Retinal pigment epithelial cell (primary cell): ENCODE measurements around the gene CRYGA.
"Not testable (repeated sequence)": the region's sequence is repeated elsewhere in the genome, so short reads cannot be mapped to it uniquely, and the experiment has no call there.

Source experiments
- DNase-seq: peaks from one replicate; pipeline ENCODE4 v3.0.0-alpha.2; 2010; ENCODE audit warnings: low read depth
- H3K4me3 ChIP-seq: 2 replicates; pipeline ENCODE4 v1.5.1; 2011; ENCODE audit warnings: mild to moderate bottlenecking, low read length, control low read depth, moderate library complexity
- TF ChIP-seq, protein P1 (sequence below): conservative IDR thresholded peaks from 2 replicates; pipeline ENCODE4 v1.5.1; 2011; ENCODE audit warnings: low read depth, low read length, control low read depth, inconsistent platforms

Gene CRYGA

DNA sequence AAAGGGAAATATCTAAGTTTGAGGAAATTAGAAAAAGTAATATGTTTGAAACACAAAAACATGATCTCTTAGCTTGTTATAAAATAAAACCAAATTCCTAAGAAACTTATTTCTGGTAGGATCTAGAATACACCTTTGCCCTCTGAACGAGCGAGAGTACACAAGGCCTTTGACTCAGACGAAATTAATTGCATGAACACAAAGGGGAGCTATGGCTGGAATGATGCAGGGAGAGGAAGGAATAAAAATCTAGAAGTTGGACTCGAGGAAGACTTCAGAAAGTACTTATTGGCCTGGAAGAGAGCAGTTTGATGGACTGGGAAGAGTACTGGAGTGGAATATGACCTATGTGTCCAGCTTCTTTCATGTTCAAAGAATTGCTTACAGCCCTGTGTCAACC is 38.1 kb downstream of the CRYGA start:
- DNase-seq = no peak

DNA sequence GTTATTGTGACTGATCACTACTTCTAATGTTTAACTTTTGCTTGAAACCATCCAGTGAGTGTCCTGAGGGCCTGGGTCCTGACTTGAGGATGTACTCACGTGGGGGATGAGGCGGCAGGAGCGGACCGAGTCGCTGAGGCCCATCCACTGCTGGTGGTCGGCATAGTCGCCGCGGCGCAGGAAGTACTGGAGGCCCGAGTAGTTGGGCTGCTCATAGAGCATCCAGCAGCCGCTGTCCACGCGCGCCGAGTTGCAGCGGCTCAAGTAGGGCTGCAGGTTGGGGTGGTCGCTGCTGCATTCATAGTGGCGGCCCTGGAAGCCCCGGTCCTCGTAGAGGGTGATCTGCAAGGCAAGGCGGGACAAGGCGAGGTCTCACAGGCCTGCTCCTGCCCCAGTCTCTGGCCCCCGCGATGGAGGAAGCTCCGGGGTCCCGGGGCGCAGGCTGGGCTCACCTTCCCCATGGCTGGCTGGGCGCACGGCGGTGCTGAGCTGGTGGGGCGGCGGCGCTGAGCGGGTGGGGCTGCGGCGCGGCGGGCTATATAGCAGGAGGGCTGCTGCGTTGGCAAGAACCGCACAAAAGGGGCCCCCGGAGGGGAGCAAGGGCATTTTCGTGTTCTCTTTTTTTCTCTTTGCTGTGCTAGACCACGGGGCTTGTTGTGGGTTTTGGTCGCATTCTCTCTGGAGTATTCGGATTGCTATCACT is 39.2 kb downstream of the CRYGA start, which contains the start of gene CRYGD:
Gene CRYGD (minus strand): TSS at position 512 of the 703 bp plus-strand sequence. CDS start 51 bp downstream, at position 461.
- H3K4me3 ChIP-seq = peak within 1 kb of the TSS; percentile 38
- not testable (repeated sequence) for DNase-seq

More for the DNA sequence above, 38.1 kb downstream of the CRYGA start:
- H3K4me3 ChIP-seq = no peak overlapping the region
- TF ChIP-seq, protein P1, sequence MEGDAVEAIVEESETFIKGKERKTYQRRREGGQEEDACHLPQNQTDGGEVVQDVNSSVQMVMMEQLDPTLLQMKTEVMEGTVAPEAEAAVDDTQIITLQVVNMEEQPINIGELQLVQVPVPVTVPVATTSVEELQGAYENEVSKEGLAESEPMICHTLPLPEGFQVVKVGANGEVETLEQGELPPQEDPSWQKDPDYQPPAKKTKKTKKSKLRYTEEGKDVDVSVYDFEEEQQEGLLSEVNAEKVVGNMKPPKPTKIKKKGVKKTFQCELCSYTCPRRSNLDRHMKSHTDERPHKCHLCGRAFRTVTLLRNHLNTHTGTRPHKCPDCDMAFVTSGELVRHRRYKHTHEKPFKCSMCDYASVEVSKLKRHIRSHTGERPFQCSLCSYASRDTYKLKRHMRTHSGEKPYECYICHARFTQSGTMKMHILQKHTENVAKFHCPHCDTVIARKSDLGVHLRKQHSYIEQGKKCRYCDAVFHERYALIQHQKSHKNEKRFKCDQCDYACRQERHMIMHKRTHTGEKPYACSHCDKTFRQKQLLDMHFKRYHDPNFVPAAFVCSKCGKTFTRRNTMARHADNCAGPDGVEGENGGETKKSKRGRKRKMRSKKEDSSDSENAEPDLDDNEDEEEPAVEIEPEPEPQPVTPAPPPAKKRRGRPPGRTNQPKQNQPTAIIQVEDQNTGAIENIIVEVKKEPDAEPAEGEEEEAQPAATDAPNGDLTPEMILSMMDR = no peak

DNA sequence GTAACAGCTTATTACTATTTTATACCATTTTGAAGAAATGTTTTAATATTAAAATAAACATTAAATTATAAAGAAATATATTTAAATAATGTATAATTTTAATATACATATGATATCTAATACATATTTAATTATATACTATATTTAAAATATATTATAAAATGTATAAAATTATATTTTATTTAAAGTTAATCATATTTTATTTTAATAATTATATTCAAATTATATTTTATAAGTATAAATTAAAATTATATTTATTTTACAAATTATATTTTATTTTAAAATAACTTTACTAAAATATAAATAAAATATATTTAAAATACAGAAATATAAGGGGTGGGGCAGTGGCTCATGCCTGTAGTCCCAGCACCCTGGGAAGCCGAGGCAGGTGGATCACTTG is 41.1 kb downstream of the CRYGA start:
- DNase-seq = no peak
- TF ChIP-seq, protein P1 = no peak
- H3K4me3 ChIP-seq = no peak overlapping the region

DNA sequence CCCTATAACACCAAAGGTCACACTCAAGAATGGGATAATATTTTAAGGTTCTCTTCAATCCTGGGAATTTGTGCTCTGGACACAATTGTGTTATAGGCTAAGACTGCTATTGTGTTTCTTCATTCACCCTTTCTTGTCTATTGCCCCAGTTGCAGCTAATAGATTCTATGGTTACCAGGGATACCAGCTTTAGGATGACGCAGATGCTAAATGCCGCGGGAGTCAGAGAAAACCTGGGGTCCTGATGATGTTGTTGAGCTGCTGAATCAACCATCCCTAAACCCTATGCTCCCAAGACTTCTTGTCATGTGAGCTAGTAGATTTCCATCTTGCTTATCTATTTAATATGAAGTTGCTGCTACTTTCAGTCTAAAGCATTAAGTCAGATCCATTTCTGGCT is 44.5 kb downstream of the CRYGA start:
- no peak overlapping the region for H3K4me3 ChIP-seq
- TF ChIP-seq, protein P1 = no peak
- DNase-seq = no peak

DNA sequence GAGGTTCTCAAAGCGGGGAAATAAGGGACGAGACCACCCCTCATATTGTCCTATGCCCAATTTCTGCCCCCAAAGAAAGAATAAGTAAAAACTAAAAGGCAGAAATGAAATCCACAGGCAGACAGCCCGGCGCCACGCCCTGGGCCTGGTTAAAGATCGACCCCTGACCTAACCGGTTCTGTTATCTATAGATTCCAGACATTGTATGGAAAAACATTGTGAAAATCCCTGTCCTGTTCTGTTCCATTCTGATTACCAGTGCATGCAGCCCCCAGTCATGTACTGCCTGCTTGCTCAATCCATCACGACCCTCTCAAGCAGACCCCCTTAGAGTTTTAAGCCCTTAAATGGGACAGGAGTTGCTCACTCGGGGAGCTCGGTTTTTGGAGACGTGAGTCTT is 46.0 kb downstream of the CRYGA start:
- not testable (repeated sequence) for DNase-seq, H3K4me3 ChIP-seq

DNA sequence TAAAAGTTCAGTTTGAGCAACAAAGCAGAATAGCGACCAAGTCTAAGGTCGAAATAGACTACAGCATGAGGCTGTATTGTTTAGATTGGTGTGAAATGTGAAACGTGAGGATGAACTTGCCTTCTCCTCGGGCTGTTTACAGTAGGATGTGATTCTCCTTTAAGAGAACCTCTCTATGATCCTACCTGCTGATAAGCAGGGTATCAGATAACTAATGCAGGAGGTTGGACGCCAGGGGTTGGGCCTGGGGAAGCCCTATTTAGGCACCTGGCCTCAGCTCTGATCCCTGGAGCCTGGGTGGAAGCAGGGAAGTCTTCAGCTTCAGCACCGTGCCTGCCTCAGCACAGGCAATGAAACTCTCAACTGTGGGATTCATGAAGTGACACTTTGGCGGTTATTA is 50.4 kb downstream of the CRYGA start:
- no peak for DNase-seq
- TF ChIP-seq, protein P1 = no peak
- no peak overlapping the region for H3K4me3 ChIP-seq

DNA sequence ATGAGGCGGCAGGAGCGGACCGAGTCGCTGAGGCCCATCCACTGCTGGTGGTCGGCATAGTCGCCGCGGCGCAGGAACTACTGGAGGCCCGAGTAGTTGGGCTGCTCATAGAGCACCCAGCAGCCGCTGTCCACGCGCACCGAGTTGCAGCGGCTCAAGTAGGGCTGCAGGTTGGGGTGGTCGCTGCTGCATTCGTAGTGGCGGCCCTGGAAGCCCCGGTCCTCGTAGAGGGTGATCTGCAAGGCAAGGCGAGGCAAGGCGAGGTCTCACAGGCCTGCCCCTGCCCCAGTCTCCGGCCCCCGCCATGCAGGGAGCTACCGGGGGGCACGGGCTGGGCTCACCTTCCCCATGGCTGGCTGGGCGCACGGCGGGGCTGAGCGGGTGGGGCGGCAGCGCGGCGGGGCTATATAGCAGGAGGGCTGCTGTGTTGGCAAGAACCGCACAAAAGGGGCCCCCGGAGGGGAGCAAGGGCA is 51.1 kb downstream of the CRYGA start:
- not testable (repeated sequence) for DNase-seq, H3K4me3 ChIP-seq
